H1 (cell line): ENCODE data around the gene ZNF385C.

Experiments
- BRCA1 ChIP-seq: IDR thresholded peaks from 2 replicates; pipeline ENCODE4 v1.6.1; 2012; ENCODE audit warnings: low read depth, low read length, improper control_type of control experiment
- CHD1 ChIP-seq: IDR thresholded peaks from 2 replicates; pipeline ENCODE4 v1.6.1; 2012; ENCODE audit warnings: low read depth, low read length, improper control_type of control experiment
- CTCF ChIP-seq, 3 experiments: IDR thresholded peaks; 1 replicate in 2 of 3; 2 replicates in 1 of 3; pipeline versions ENCODE4 v1.5.1 to v1.6.1; 2011; ENCODE audit warnings: low read length in 3 of 3, mild to moderate bottlenecking in 3 of 3, inconsistent platforms in 2 of 3, low read depth in 1 of 3, moderate library complexity in 1 of 3; ENCODE audit not compliant: insufficient read depth in 1 of 3; ENCODE audit errors: control extremely low read depth in 1 of 3
- EGR1 ChIP-seq: IDR thresholded peaks from 2 replicates; pipeline ENCODE4 v1.6.1; 2011; ENCODE audit warnings: low read depth, low read length, borderline replicate concordance
- EP300 ChIP-seq, 2 experiments: IDR thresholded peaks; 1 replicate in 1 of 2; 2 replicates in 1 of 2; pipeline ENCODE4 v1.6.1; 2011 to 2012; ENCODE audit warnings: low read depth in 2 of 2, low read length in 2 of 2, mild to moderate bottlenecking in 2 of 2, borderline replicate concordance in 1 of 2, inconsistent platforms in 1 of 2, moderate library complexity in 1 of 2
- EZH2 ChIP-seq: fragments of 200-600 bp; sonication (generic); IDR thresholded peaks from 2 replicates; pipeline ENCODE4 v1.7.1; 2012; ENCODE audit warnings: low read depth, mild to moderate bottlenecking, moderate library complexity, low read length, inconsistent platforms; ENCODE audit not compliant: severe bottlenecking
- POLR2A ChIP-seq, 2 experiments: IDR thresholded peaks; 1 replicate in 1 of 2; 2 replicates in 1 of 2; pipeline ENCODE4 v1.6.1; 2011; ENCODE audit warnings: low read depth in 2 of 2, low read length in 2 of 2, mild to moderate bottlenecking in 2 of 2; ENCODE audit errors: control extremely low read depth in 1 of 2
- POLR2AphosphoS5 ChIP-seq: IDR thresholded peaks from 2 replicates; pipeline ENCODE4 v1.6.1; 2011; ENCODE audit warnings: low read depth, low read length
- RNF2 ChIP-seq: fragments of 200-900, 300-1000 bp; sonication (generic); IDR thresholded peaks from 2 replicates; pipeline ENCODE4 v1.7.1; 2016; ENCODE audit warnings: borderline replicate concordance, low read depth, mild to moderate bottlenecking, antibody characterized with exemption, low read length; ENCODE audit not compliant: poor library complexity, severe bottlenecking; ENCODE audit errors: missing control alignments
- SIRT6 ChIP-seq: IDR thresholded peaks from one replicate; pipeline ENCODE4 v1.7.1; 2012; ENCODE audit warnings: low read length, inconsistent platforms
- SRF ChIP-seq: IDR thresholded peaks from 2 replicates; pipeline ENCODE4 v1.6.1; 2011; ENCODE audit warnings: mild to moderate bottlenecking, low read depth, low read length, moderate library complexity
- ZNF274 ChIP-seq: IDR thresholded peaks from 2 replicates; pipeline ENCODE4 v1.7.0; 2012; ENCODE audit warnings: low read length, borderline replicate concordance; ENCODE audit errors: extremely low read depth

DNA sequence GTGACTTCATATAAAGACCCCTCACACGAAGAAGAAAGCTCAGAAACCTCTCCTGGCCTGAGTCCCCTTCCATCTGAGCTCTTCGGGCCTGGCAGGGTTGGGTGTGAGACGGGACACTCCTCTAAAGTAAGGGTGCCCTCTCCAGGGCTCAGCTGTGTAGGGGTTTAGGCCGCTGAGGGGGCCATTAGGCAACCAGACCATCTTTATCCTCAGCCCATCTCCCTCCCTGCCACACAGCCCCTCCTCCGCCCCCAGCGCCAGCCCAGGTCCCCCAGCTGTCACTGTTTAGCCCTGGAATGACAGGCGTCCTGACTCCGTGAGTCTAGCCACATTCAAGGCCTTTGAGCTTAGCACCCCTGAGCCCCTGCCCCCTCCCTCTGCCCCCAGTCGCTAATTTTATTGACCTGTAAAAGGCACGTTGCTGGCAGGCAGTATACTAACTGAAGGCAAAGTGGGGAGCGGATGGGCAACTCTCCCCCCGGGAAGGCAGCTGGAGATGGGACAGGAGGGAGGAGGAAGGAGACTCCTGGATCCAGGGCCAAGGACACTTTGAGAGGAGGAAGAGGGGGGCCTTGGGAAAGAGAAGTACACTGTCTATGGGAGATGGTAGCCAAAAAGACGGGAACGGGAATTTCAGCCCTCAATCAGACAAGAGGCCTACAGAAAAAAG is 592 bp upstream of the ZNF385C start:
- TF ChIP-seq CTCF (IDR thresholded peaks at IDR 0.05; ENCODE audit: control extremely low read depth in 1 of 3, insufficient read depth in 1 of 3, low read depth in 1 of 3, low read length in 3 of 3) (no peak), ZNF274 (no peak), POLR2AphosphoS5 (no peak), RNF2 (no peak), EZH2 (no peak), POLR2A (IDR thresholded peaks at IDR 0.05; ENCODE audit: control extremely low read depth in 1 of 2, low read depth in 2 of 2, low read length in 2 of 2) (no peak), SIRT6 (no peak), EP300 (IDR thresholded peaks at IDR 0.05; ENCODE audit: borderline replicate concordance in 1 of 2, low read depth in 2 of 2, low read length in 2 of 2) (no peak), SRF (no peak), CHD1 (no peak), EGR1 (no peak), BRCA1 (no peak)
